GM13976 (cell line): ENCODE results near the gene ATP5MC3.

Experiments
- DNase-seq: peaks from one replicate; pipeline ENCODE4 v3.0.0; 2012; ENCODE audit warnings: low spot score
- CTCF ChIP-seq: IDR thresholded peaks from 2 replicates; pipeline ENCODE4 v1.5.1; 2012; ENCODE audit warnings: borderline replicate concordance, mild to moderate bottlenecking; ENCODE audit not compliant: insufficient read depth; ENCODE audit errors: extremely low read depth, missing control alignments, control extremely low read depth
- in situ Hi-C: fragments of 300-500 bp; cut with MboI; formaldehyde crosslinking; loops from one replicate; pipeline ENCODE4 v1.12.0; 2022; ENCODE audit warnings: low sequenced_read_pairs, mixed read lengths, inconsistent platforms; ENCODE audit not compliant: unreplicated experiment

The ATP5MC3 gene

GRCh38 chr2:175143678-175144077 lies 37.8 kb downstream of the ATP5MC3 start:
- in situ Hi-C loops = no loop called here
- DNase-seq = no peak
- no peak for TF ChIP-seq CTCF

GRCh38 chr2:175143191-175143590 lies 38.3 kb downstream of the ATP5MC3 start:
- no peak for DNase-seq
- in situ Hi-C loops = no loop called here
- TF ChIP-seq CTCF = no peak

GRCh38 chr2:175140332-175140731 lies 41.2 kb downstream of the ATP5MC3 start:
- no peak for TF ChIP-seq CTCF
- in situ Hi-C loops = no loop called here

GRCh38 chr2:175137793-175138192 lies 43.7 kb downstream of the ATP5MC3 start:
- no peak for TF ChIP-seq CTCF
- in situ Hi-C loops = no loop called here

More at GRCh38 chr2:175140332-175140731, 41.2 kb downstream of the ATP5MC3 start:
- no peak for DNase-seq

GRCh38 chr2:175136334-175137215 lies 44.9 kb downstream of the ATP5MC3 start:
- in situ Hi-C loops = no loop called here
- peak; percentile 7 for DNase-seq

More at GRCh38 chr2:175137793-175138192, 43.7 kb downstream of the ATP5MC3 start:
- DNase-seq = no peak

GRCh38 chr2:175135862-175136261 lies 45.6 kb downstream of the ATP5MC3 start:
- DNase-seq = no peak
- no peak for TF ChIP-seq CTCF
- in situ Hi-C loops = no loop called here

More at GRCh38 chr2:175136334-175137215, 44.9 kb downstream of the ATP5MC3 start:
- TF ChIP-seq CTCF = no peak

- TF ChIP-seq CTCF = no peak
- in situ Hi-C loops = no loop called here
- no peak for DNase-seq
Measured at GRCh38 chr2:175135177-175135576, 46.3 kb downstream of the ATP5MC3 start.
